Endothelial cell of umbilical vein (primary cell): ENCODE results near the gene MAF.

Experiments used
- CTCF ChIP-seq, 2 donors: IDR thresholded peaks; 1 replicate in 1 of 2; 2 replicates in 1 of 2; pipeline ENCODE4 v1.5.1; 2011; ENCODE audit warnings: low read length in 2 of 2, mild to moderate bottlenecking in 2 of 2, moderate library complexity in 2 of 2, control low read depth in 1 of 2, inconsistent platforms in 1 of 2, low read depth in 1 of 2; ENCODE audit not compliant: insufficient read depth in 1 of 2; ENCODE audit errors: extremely low read depth in 1 of 2
- EZH2 ChIP-seq: IDR thresholded peaks from 2 replicates; pipeline ENCODE4 v1.6.1; 2012; ENCODE audit warnings: borderline replicate concordance, low read depth, mild to moderate bottlenecking, moderate library complexity, low read length, inconsistent platforms; ENCODE audit not compliant: severe bottlenecking
- JUN ChIP-seq: IDR thresholded peaks from 2 replicates; pipeline ENCODE4 v1.6.1; 2011; ENCODE audit warnings: borderline replicate concordance, low read depth; ENCODE audit not compliant: insufficient read length, insufficient read depth
- MAX ChIP-seq: IDR thresholded peaks from 2 replicates; pipeline ENCODE4 v1.6.1; 2011; ENCODE audit not compliant: insufficient read depth, insufficient read length
- POLR2A ChIP-seq: IDR thresholded peaks from 2 replicates; pipeline ENCODE4 v1.6.1; 2012; ENCODE audit warnings: low read depth, mild to moderate bottlenecking, control low read depth, low read length
- POLR2AphosphoS5 ChIP-seq: IDR thresholded peaks from 2 replicates; pipeline ENCODE4 v1.6.1; 2012; ENCODE audit warnings: low read depth, mild to moderate bottlenecking, control low read depth, low read length, moderate library complexity; ENCODE audit not compliant: insufficient read depth

GRCh38 chr16:79593074-79593531 is 7.4 kb downstream of the MAF start:
- TF ChIP-seq POLR2A (no peak), EZH2 (no peak), CTCF (IDR thresholded peaks at IDR 0.05; ENCODE audit: extremely low read depth in 1 of 2, insufficient read depth in 1 of 2, low read depth in 1 of 2, low read length in 2 of 2) (no peak), POLR2AphosphoS5 (no peak), JUN (no peak), MAX (no peak)
